AG10803 (cell line): ENCODE data around the gene C11orf21.

Source experiments
- DNase-seq: peaks from one replicate; pipeline ENCODE4 v3.0.0; 2010; ENCODE audit warnings: low read depth
- H3K4me3 ChIP-seq: 2 replicates; pipeline ENCODE4 v1.5.1; 2011; ENCODE audit warnings: mild to moderate bottlenecking, low read length, control low read depth
- TF ChIP-seq, protein P1 (sequence below): conservative IDR thresholded peaks from 2 replicates; pipeline ENCODE4 v1.5.1; 2011; ENCODE audit warnings: mild to moderate bottlenecking, low read length, control low read depth, inconsistent platforms

Gene C11orf21

DNA sequence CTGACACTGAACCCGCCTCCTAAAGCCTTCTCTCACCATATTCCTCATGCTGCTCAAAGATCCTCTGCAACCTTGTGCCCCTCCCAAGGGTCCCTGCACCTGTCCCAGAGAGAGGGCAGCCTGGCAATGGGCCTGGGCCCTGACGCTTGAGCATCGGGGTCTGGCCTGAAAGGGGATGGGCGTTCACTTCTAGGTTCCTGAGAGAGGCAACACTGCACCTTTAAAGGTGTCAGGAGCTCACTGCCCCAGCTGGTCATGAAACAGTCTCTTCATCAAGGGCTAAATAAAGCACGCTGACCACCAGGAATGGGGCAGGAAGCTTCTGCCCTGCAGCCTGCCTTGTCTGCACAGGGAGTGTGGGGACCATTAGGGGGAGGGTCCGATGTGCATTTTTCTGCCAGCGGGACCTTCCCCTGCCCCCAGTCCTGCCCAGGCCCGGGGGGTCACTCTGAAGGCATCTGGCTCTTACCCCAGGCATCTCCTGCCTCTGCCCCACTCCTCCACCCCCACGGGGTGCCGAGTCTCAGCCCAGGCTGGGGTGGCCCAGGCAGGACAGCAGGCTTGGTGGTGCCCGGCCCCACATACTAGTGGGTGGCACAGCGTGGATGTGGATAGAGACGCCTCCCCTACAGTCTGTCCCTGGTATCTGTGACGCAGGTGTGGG lies 3.5 kb downstream of the C11orf21 start:
- TF ChIP-seq, protein P1, sequence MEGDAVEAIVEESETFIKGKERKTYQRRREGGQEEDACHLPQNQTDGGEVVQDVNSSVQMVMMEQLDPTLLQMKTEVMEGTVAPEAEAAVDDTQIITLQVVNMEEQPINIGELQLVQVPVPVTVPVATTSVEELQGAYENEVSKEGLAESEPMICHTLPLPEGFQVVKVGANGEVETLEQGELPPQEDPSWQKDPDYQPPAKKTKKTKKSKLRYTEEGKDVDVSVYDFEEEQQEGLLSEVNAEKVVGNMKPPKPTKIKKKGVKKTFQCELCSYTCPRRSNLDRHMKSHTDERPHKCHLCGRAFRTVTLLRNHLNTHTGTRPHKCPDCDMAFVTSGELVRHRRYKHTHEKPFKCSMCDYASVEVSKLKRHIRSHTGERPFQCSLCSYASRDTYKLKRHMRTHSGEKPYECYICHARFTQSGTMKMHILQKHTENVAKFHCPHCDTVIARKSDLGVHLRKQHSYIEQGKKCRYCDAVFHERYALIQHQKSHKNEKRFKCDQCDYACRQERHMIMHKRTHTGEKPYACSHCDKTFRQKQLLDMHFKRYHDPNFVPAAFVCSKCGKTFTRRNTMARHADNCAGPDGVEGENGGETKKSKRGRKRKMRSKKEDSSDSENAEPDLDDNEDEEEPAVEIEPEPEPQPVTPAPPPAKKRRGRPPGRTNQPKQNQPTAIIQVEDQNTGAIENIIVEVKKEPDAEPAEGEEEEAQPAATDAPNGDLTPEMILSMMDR = no peak
- H3K4me3 ChIP-seq = no peak overlapping the region
- DNase-seq = no peak

DNA sequence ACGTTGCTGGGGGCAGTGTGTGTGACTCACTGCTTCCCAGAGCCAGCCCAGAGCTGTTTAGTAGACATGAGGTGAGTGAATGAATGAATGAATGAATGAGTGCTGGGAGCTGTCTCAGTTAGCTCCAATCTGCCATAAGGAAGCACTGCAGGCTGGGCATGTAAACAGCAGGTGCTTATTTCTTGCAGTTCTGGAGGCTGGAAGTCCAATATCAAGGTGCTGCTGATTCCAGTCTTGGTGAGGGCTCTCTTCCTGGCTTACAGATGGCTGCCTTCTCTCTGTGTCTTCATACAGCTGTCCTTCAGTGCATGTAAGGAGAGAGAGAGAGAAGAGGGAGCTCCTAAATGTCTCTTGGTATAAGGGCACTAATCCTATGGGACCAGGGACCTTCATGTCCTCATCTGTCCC lies 4.1 kb downstream of the C11orf21 start:
- no peak for DNase-seq
- TF ChIP-seq, protein P1 = no peak
- H3K4me3 ChIP-seq = no peak overlapping the region

DNA sequence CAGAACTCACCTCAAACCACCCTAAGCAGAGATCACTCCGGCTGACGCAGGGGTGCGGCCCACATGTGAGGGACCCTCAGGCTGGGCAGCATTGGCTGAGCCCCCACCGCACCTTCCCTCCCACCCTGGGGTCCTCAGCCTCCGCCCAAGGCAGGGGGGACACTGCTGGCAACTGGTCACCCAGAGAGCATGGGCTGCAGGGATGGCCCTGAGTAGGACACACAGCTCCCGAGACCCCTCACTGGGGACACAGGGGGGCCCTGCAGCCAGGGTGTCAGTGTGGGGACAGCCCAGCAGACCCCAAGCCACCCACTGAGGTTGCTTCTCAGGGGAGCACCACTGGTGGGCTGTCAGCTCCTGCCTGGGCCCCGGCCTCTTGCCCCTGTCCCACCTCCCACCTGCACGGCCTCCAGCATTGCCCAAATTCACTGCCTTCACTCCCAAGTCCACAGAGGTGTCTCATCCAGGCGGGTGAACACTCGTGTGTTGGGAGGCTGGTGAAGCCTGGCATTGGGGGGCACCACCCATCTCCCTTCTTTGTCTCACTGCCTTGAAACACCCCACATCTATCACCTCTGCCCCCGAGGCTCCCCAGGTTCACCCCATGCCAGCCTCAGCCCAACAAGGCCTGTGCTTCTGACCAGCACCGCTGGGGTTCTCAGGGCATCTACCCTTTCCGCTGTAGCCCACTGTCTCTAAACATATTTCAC lies 4.7 kb downstream of the C11orf21 start:
- DNase-seq = no peak
- TF ChIP-seq, protein P1 = no peak
- no peak overlapping the region for H3K4me3 ChIP-seq

DNA sequence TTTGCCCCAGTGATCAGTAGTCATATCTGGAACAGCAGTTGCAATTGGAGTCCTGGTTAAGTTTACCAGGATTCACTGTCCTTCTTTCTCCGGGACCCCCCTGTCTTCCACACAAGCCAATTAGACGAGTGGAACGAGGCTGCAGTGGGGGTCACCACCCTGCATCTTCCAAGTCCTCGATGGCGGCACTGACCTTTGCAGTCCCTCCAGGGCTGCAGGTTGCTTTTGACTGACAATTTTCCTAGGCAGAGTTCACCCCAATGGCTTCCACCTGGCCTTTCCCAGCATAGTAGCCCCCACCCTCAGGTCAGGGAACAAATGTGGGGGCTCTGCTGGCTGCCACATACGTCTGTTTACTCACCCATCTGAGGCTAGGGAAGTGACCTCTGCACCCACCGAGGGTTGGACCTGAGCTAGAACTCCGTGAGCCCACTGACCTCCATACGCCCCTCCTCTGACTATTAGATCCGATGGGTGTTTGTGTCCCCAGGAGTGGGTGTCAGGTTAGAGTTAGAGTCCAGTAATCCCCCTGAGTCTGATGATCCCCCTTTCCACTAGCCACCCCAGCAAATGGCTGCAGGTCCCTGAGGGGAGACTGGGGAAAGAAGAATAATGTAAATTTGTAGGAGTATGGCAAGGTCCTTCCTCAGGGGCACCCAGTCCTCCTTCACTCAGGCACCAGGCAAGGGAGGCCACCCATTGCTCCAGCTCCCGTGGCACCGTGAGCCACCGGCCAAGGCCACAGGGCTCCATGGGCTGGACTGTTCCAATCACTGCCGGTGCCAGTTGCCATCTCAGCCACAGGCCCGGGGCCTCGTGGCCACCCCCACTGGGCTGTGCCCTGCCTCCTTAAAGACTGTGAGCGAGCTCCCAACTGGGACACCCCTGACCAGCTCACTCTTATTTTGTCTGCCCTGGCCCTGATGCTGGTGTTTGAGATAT lies 5.5 kb downstream of the C11orf21 start:
- DNase-seq = no peak
- TF ChIP-seq, protein P1 = no peak
- H3K4me3 ChIP-seq = no peak overlapping the region

DNA sequence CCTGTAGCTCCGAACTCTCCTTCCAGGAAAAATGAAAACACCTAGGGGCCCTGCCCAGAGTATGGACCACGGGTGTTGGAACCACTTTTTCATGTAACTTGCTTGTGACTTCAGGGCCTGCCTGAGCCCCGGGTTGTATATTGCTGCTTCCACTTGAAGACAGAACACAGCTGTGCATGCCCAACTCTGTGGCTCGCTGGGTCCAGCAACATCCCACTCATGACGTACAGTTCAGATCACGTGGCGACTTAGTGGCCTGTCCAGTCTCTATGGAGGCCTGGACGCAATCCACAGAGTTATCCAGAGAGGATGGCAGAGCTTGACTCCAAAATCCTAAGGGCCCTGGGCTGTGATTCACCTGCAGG lies 6.8 kb downstream of the C11orf21 start:
- H3K4me3 ChIP-seq = no peak overlapping the region
- TF ChIP-seq, protein P1 = no peak
- no peak for DNase-seq

GRCh38 chr11:2293984-2294925 lies 7.5 kb downstream of the C11orf21 start:
- no peak overlapping the region for H3K4me3 ChIP-seq
- TF ChIP-seq, protein P1 = no peak
- no peak for DNase-seq
